Progenitor cell of endocrine pancreas (in vitro differentiated cells): Measurements from ENCODE around the gene LDLRAP1. TPM values are rescaled to one million over a fixed set of nuclear protein-coding genes. Genes with fewer than 3 reads are reported as not detected.

Experiments
- DNase-seq: peaks from one replicate; pipeline ENCODE4 v3.0.0; 2021; ENCODE audit warnings: low spot score; ENCODE audit not compliant: unreplicated experiment
- H3K27ac Mint-ChIP-seq: 2 replicates; pipeline ENCODE4 v1.8.0; 2021; ENCODE audit warnings: mild to moderate bottlenecking, moderate library complexity, mixed read lengths
- H3K27me3 Mint-ChIP-seq: 2 replicates; pipeline ENCODE4 v1.8.0; 2021; ENCODE audit warnings: mixed read lengths
- H3K36me3 Mint-ChIP-seq: 2 replicates; pipeline ENCODE4 v1.8.0; 2022; ENCODE audit warnings: mixed read lengths; ENCODE audit not compliant: insufficient read depth
- H3K4me1 Mint-ChIP-seq: 2 replicates; pipeline ENCODE4 v1.8.0; 2021; ENCODE audit warnings: low read depth, mixed read lengths
- H3K4me3 Mint-ChIP-seq: 2 replicates; pipeline ENCODE4 v1.8.0; 2021; ENCODE audit warnings: low read depth, mild to moderate bottlenecking, moderate library complexity, mixed read lengths
- H3K9me3 Mint-ChIP-seq: 2 replicates; pipeline ENCODE4 v1.8.0; 2021; ENCODE audit warnings: low read depth, mixed read lengths
- CTCF ChIP-seq: fragments of 200-600 bp; sonication (generic); IDR thresholded peaks from one replicate; pipeline ENCODE4 v1.5.0; 2021; ENCODE audit warnings: antibody characterized with exemption, mild to moderate bottlenecking; ENCODE audit not compliant: unreplicated experiment
- total RNA-seq: library from RNA; stranded (reverse); gene quantifications from 2 replicates; pipeline ENCODE4 v1.2.1, GENCODE V29; 2021

Gene LDLRAP1
- total RNA-seq, 1 donor from 2014 or later, result 12.7 TPM

GRCh38 chr1:25566176-25566729 lies 22.8 kb downstream of the LDLRAP1 start:
- Mint-ChIP-seq H3K9me3 (no peaks in the 10 kb centered on the region), H3K27me3 (no peaks in the 10 kb centered on the region), H3K27ac (no peak overlapping the region), H3K36me3 (no peaks in the 10 kb centered on the region), H3K4me3 (no peak overlapping the region), H3K4me1 (peaks cover 7% of the 10 kb centered on the region)
- no peak for TF ChIP-seq CTCF
- no peak for DNase-seq

- Mint-ChIP-seq H3K36me3 (no peaks in the 10 kb centered on the region), H3K27ac (no peak overlapping the region), H3K4me3 (no peak overlapping the region), H3K27me3 (no peaks in the 10 kb centered on the region), H3K9me3 (no peaks in the 10 kb centered on the region), H3K4me1 (peaks cover 7% of the 10 kb centered on the region)
- no peak for TF ChIP-seq CTCF
- DNase-seq, result no peak
These were observed 23.4 kb downstream of the LDLRAP1 start for GRCh38 chr1:25566730-25567341.

GRCh38 chr1:25567710-25568089 lies 24.3 kb downstream of the LDLRAP1 start:
- H3K27ac Mint-ChIP-seq, result no peak overlapping the region
- peaks cover 4% of the 10 kb centered on the region for H3K27me3 Mint-ChIP-seq
- no peaks in the 10 kb centered on the region for H3K36me3 Mint-ChIP-seq
- no peak for DNase-seq
- H3K4me3 Mint-ChIP-seq, result no peak overlapping the region
- H3K9me3 Mint-ChIP-seq, result no peaks in the 10 kb centered on the region
- peaks cover 7% of the 10 kb centered on the region for H3K4me1 Mint-ChIP-seq
- TF ChIP-seq CTCF, result no peak

- H3K4me1 Mint-ChIP-seq, result peaks cover 7% of the 10 kb centered on the region
- no peaks in the 10 kb centered on the region for H3K36me3 Mint-ChIP-seq
- no peak overlapping the region for H3K4me3 Mint-ChIP-seq
- no peak for TF ChIP-seq CTCF
- peaks cover 9% of the 10 kb centered on the region for H3K27me3 Mint-ChIP-seq
- no peak for DNase-seq
- no peaks in the 10 kb centered on the region for H3K9me3 Mint-ChIP-seq
- H3K27ac Mint-ChIP-seq, result peak overlapping the region; percentile 49
These were observed 24.9 kb downstream of the LDLRAP1 start for GRCh38 chr1:25568090-25568833.

GRCh38 chr1:25568834-25569596 lies 25.6 kb downstream of the LDLRAP1 start:
- Mint-ChIP-seq H3K27me3 (peaks cover 9% of the 10 kb centered on the region), H3K27ac (peak overlapping the region; percentile 49), H3K4me1 (peaks cover 7% of the 10 kb centered on the region), H3K4me3 (no peak overlapping the region), H3K9me3 (no peaks in the 10 kb centered on the region), H3K36me3 (no peaks in the 10 kb centered on the region)
- TF ChIP-seq CTCF, result no peak
- DNase-seq, result no peak
